HG02885 (cell line): Measurements from ENCODE around the gene NFASC.

ENCODE experiments used
- ATAC-seq: cut with Tn5 transposase; IDR thresholded peaks from one replicate; pipeline ENCODE4 v1.9.1; 2021; ENCODE audit warnings: mild to moderate bottlenecking; ENCODE audit not compliant: unreplicated experiment, poor library complexity

NFASC gene

GRCh38 chr1:204885288-204885711 is 14.6 kb downstream of the NFASC start:
- ATAC-seq: no peak

DNA sequence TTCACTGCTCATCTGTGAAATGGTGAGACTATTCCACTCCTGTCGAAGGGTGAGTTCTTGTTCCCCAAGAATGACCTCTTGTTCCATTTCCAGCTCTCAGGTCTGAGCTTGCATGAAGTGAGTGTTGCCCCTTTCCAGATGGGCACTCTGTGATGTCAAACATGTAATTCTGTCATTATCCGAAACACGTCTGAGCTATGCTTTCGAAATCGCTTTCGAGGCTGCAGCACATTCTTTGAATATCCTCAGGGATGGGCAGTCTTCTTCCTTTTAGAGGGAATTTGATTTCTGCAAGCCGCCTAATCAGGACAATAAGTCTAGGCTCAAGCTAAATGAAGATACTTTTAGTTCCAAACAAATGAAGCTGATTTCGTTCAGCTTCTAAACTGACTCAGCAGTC is 15.1 kb downstream of the NFASC start:
- ATAC-seq: no peak

DNA sequence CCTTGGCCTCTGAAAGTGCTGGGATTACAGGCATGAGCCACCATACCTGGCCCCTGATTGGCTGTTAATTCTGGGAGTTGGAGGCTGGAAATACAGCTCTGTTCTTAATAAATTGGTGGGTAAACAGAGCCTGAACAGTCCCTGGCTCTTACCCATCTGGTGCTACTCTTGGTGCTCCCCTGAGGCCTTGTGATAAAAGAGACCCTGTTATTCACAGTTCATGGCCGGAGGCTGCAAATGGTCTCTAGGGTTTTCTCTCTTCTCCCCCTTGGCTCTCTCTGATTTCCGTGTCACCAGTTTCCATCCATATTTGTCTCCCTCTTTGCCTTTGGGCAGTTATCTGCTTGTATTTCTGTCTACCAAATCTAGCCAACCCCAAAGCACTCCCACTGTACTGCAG is 17.2 kb downstream of the NFASC start:
- no peak for ATAC-seq

GRCh38 chr1:204888294-204888693 is 17.6 kb downstream of the NFASC start:
- ATAC-seq: no peak

DNA sequence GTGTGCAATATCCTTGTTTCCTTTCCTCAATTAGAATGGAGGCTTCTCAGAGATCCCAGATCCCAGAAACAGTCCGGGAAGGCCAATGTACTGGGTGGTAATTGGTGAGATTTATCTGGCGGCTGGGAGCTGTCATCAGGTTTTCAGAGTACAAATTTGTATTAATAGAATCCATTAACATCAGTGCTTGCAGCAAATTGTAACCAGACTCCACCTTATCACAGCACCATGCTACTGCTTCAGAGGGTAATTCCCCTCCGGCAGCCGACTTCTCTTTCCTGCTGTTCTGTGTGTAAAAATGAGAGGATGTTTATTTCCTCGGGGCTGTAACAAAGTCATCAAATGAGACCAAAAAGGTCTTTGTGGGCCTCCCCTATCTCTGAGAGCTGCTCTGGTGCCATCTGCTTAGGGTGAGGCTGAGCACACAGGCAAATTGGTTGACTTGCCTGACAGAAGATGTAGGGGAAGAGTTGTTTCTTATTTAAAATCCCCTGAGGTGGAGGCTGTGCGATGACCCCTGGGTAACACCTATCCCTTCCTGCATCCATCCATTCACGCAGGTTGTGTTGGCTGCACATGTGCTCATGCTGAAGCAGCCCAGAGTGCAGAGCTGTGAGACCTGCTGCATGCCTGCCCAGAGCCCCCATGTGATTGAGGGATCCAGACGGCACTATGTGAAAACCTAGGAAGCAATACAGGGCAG is 19.2 kb downstream of the NFASC start:
- ATAC-seq: no peak

- no peak for ATAC-seq
Measured at GRCh38 chr1:204891860-204892259, 21.2 kb downstream of the NFASC start.

DNA sequence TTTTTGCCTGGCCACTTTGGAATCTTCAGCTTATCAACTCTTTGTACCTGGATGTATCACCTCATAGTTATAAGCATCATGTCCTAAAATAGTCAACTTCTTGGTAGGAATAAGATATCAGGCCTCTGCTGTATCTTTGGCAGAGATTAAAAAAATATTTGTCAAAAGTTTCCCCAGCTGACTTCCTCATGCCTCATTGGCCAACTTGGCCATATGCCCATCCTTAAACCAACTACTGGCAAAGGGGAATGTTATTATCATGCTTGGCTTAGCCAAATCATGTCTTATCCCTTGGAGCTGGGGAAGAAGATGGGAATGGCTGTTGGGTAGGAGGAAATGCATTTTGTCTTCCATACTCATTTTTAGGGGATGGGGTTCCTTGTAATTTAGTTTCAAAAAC is 23.4 kb downstream of the NFASC start:
- ATAC-seq: no peak

GRCh38 chr1:204894606-204895005 is 23.9 kb downstream of the NFASC start:
- no peak for ATAC-seq

GRCh38 chr1:204896023-204896422 is 25.4 kb downstream of the NFASC start:
- no peak for ATAC-seq

- no peak for ATAC-seq
Measured at GRCh38 chr1:204896787-204897469, 26.3 kb downstream of the NFASC start.

DNA sequence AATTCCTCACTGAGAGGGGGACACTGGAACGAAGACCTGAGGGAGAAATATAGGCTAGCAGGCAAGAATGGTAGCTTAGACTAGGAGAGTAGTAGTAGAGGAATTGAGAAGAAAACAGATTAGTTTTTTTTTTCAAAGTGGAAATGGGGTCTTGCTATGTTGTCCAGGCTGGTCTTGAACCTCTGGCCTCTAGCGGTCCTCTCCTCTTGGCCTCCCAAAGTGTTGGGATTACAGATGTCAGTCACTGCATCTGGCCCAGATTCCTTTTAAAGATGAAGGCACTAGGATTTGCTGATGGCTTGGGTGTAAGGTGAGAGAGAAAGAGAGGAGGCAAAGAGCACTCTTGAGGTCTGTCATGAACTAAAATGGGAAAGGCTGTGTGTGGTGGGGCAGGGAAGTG is 30.1 kb downstream of the NFASC start:
- ATAC-seq: no peak

DNA sequence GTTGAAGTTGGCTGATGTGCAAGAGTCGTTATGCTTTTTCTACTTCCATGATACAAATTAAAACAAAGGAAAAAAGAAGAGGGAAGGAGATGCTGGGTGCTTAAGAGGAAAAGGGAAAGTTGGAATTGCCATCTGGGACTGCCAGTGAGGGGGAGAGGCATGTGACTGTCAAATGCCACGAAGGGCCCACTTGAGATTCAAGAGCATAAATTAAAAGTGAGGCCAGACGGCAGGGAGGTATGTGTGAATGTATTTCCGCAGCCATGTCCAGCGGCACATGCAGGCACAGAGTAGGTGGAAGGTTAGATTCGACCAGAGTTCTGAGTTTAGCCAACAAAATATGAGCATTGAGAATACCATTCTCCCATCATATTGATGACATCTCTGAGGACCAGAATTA is 32.0 kb downstream of the NFASC start:
- ATAC-seq: no peak

GRCh38 chr1:204904228-204904810 is 33.7 kb downstream of the NFASC start:
- no peak for ATAC-seq

GRCh38 chr1:204909109-204909508 is 38.4 kb downstream of the NFASC start:
- ATAC-seq: no peak

DNA sequence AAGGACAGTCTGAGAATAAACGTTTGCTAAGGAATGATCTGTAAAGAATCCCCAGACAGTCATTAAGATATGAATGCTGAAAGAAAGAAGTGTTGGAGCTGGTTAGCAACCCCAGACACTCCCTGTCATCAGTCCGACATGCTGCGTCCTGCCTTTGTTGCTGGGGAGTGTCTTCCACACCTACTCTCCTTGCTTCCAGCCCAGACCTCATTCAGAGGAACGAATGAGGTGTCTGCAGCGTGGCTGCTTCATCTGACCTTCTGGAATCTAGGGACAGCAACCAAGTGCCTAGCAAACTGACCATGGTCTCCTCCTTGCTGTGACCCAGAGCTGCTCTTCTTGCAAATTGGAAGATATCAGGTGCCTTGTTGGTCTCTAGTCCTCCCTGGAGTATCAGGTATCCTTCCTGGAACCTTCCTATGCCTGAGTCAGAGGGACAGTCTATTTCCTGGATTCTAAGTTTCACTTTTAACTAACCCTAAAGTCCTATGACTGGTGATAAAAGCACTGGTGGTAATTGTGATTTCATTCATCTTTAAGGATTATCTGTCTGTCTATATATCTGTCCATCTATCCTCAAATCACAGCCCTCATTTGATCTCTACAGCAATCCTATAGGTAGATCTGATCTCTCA is 45.3 kb downstream of the NFASC start:
- ATAC-seq: no peak

GRCh38 chr1:204917802-204918201 is 47.1 kb downstream of the NFASC start:
- ATAC-seq: no peak

GRCh38 chr1:204920511-204920910 is 49.8 kb downstream of the NFASC start:
- no peak for ATAC-seq

GRCh38 chr1:204920967-204921366 is 50.3 kb downstream of the NFASC start:
- no peak for ATAC-seq

- no peak for ATAC-seq
Measured at GRCh38 chr1:204921855-204922516, 51.3 kb downstream of the NFASC start.

GRCh38 chr1:204923201-204923600 is 52.5 kb downstream of the NFASC start:
- no peak for ATAC-seq

DNA sequence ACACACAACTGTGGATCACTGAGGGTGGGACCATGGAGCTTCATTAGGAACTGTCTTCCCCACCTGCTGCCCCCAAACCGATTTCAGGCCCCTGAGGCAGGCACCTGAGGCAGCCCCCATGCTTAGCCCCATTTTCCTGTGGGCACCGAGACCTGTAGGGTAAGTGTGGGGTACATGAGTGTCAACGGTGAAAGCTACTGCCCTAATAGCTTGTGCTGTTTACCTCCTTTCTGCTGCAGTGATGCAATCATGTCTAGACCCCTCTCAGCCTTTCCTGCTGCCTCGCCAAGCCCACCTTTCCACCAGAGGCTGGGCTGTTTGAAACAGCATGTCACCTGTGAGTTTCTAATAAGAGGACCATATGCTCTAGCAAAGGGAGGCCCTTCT is 53.0 kb downstream of the NFASC start:
- no peak for ATAC-seq
